Measurements from ENCODE around the gene MBNL3.

- no peak for TF ChIP-seq CTCF (IDR thresholded peaks at IDR 0.05)
- TF ChIP-seq SMAD3 (CRISPR knock-in tag; IDR thresholded peaks at IDR 0.05; ENCODE audit: borderline replicate concordance), result no peak
- no peak for TF ChIP-seq MAX (CRISPR knock-in tag; IDR thresholded peaks at IDR 0.05)
- no peak for TF ChIP-seq TEAD4 (CRISPR knock-in tag; IDR thresholded peaks at IDR 0.05)
- no peak for TF ChIP-seq CREM (CRISPR knock-in tag; IDR thresholded peaks at IDR 0.05)
- no peak for TF ChIP-seq STAT6 (CRISPR knock-in tag; conservative IDR thresholded peaks at IDR 0.05; ENCODE audit: low read depth)
- TF ChIP-seq ZNF423 (CRISPR knock-in tag; IDR thresholded peaks at IDR 0.05), result no peak
- TF ChIP-seq E2F1 (CRISPR knock-in tag; IDR thresholded peaks at IDR 0.05), result no peak
- no peak for TF ChIP-seq FOXK1 (CRISPR knock-in tag; IDR thresholded peaks at IDR 0.05)
- no peak for TF ChIP-seq JUN (CRISPR knock-in tag; IDR thresholded peaks at IDR 0.05)
- TF ChIP-seq AFF4 (CRISPR knock-in tag; IDR thresholded peaks at IDR 0.05; ENCODE audit: borderline replicate concordance), result no peak
- TF ChIP-seq NR1H2 (CRISPR knock-in tag; IDR thresholded peaks at IDR 0.05), result no peak
These were observed 43.9 kb downstream of the MBNL3 start for GRCh38 chrX:132444936-132445335.
